ENCODE results near the gene SMCO2.

Gene SMCO2

GRCh38 chr12:27456618-27457017 is 10.1 kb downstream of the SMCO2 start:
- no peak overlapping the region for H3K4me3 ChIP-seq (ENCODE audit: low read length)
- no peaks in the 10 kb centered on the region for H3K27me3 ChIP-seq (ENCODE audit: control insufficient read depth, insufficient read depth, low read length)

DNA sequence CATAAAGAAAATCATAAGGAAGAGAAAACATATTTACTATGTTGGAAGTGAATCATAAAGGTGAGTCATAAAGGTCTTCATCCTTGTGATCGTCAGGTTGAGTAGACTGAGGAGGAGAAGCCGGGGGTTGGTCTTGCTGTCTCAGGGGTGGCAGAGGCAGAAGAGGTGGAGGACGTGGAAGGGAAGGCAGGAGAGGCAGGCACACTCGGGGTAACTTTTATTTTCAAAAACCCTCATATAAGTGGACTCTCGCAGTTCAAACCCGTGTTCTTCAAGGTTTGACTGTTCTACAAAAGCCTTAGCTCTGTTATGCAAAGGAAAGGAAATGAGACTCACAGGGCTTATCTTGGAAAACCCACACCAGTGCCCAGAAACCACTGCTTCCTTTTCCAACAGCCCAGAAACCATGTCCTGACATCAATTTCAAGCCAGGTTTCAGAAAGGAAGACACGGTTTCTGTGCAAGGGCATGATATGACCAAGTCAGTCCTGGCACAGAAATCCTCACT is 14.0 kb downstream of the SMCO2 start:
- H3K27me3 ChIP-seq (ENCODE audit: control insufficient read depth, insufficient read depth, low read length) = no peaks in the 10 kb centered on the region
- H3K9me3 ChIP-seq (ENCODE audit: control insufficient read depth, low read depth, low read length) = no peaks in the 10 kb centered on the region
- H3K36me3 ChIP-seq (ENCODE audit: control insufficient read depth, low read depth, low read length) = no peaks in the 10 kb centered on the region
- H3K4me1 ChIP-seq (ENCODE audit: control insufficient read depth, low read depth, low read length) = no peaks in the 10 kb centered on the region
- no peak overlapping the region for H3K27ac ChIP-seq (ENCODE audit: low read length)
- H3K4me3 ChIP-seq (ENCODE audit: low read length) = no peak overlapping the region
- H3K9ac ChIP-seq (ENCODE audit: low read length) = no peak overlapping the region

More at GRCh38 chr12:27456618-27457017, 10.1 kb downstream of the SMCO2 start:
- no peaks in the 10 kb centered on the region for H3K9me3 ChIP-seq (ENCODE audit: control insufficient read depth, low read depth, low read length)
- H3K4me1 ChIP-seq (ENCODE audit: control insufficient read depth, low read depth, low read length) = no peaks in the 10 kb centered on the region
- H3K9ac ChIP-seq (ENCODE audit: low read length) = no peak overlapping the region
- H3K27ac ChIP-seq (ENCODE audit: low read length) = no peak overlapping the region
- H3K36me3 ChIP-seq (ENCODE audit: control insufficient read depth, low read depth, low read length) = no peaks in the 10 kb centered on the region

GRCh38 chr12:27462151-27462694 is 15.7 kb downstream of the SMCO2 start:
- Histone ChIP-seq H3K27ac (ENCODE audit: low read length) (no peak overlapping the region), H3K36me3 (ENCODE audit: control insufficient read depth, low read depth, low read length) (no peaks in the 10 kb centered on the region), H3K9ac (ENCODE audit: low read length) (no peak overlapping the region), H3K9me3 (ENCODE audit: control insufficient read depth, low read depth, low read length) (no peaks in the 10 kb centered on the region), H3K4me1 (ENCODE audit: control insufficient read depth, low read depth, low read length) (no peaks in the 10 kb centered on the region), H3K4me3 (ENCODE audit: low read length) (no peak overlapping the region), H3K27me3 (ENCODE audit: control insufficient read depth, insufficient read depth, low read length) (no peaks in the 10 kb centered on the region)

DNA sequence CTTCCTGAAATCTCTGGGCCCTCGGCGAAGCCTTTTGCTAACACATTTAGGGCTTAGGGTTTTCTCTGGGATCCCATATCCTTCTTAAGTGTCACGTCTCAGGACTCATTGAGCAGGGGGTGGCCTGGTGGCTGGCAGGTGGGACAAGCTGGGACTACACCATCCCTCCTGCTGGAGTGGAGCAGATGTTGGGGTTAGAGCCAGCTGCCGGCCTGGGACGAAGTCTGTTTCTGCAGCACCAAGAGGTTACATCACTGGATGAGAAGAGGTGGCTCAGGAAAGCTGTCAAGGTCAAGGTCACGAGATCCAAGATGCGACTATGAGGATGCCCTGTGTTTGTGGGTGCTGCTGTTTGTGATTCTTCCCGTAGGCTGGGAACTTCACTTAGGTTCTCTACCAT is 16.3 kb downstream of the SMCO2 start:
- Histone ChIP-seq H3K36me3 (ENCODE audit: control insufficient read depth, low read depth, low read length) (no peaks in the 10 kb centered on the region), H3K27ac (ENCODE audit: low read length) (no peak overlapping the region), H3K9ac (ENCODE audit: low read length) (no peak overlapping the region), H3K9me3 (ENCODE audit: control insufficient read depth, low read depth, low read length) (no peaks in the 10 kb centered on the region), H3K4me1 (ENCODE audit: control insufficient read depth, low read depth, low read length) (no peaks in the 10 kb centered on the region), H3K4me3 (ENCODE audit: low read length) (no peak overlapping the region), H3K27me3 (ENCODE audit: control insufficient read depth, insufficient read depth, low read length) (no peaks in the 10 kb centered on the region)

GRCh38 chr12:27463511-27464219 is 17.1 kb downstream of the SMCO2 start:
- no peaks in the 10 kb centered on the region for H3K4me1 ChIP-seq (ENCODE audit: control insufficient read depth, low read depth, low read length)
- no peaks in the 10 kb centered on the region for H3K36me3 ChIP-seq (ENCODE audit: control insufficient read depth, low read depth, low read length)
- no peak overlapping the region for H3K27ac ChIP-seq (ENCODE audit: low read length)
- no peak overlapping the region for H3K4me3 ChIP-seq (ENCODE audit: low read length)
- H3K9me3 ChIP-seq (ENCODE audit: control insufficient read depth, low read depth, low read length) = no peaks in the 10 kb centered on the region
- H3K9ac ChIP-seq (ENCODE audit: low read length) = no peak overlapping the region
- no peaks in the 10 kb centered on the region for H3K27me3 ChIP-seq (ENCODE audit: control insufficient read depth, insufficient read depth, low read length)

- H3K27ac ChIP-seq (ENCODE audit: low read length) = no peak overlapping the region
- no peaks in the 10 kb centered on the region for H3K9me3 ChIP-seq (ENCODE audit: control insufficient read depth, low read depth, low read length)
- H3K4me3 ChIP-seq (ENCODE audit: low read length) = no peak overlapping the region
- no peaks in the 10 kb centered on the region for H3K27me3 ChIP-seq (ENCODE audit: control insufficient read depth, insufficient read depth, low read length)
- no peaks in the 10 kb centered on the region for H3K4me1 ChIP-seq (ENCODE audit: control insufficient read depth, low read depth, low read length)
- H3K9ac ChIP-seq (ENCODE audit: low read length) = no peak overlapping the region
- no peaks in the 10 kb centered on the region for H3K36me3 ChIP-seq (ENCODE audit: control insufficient read depth, low read depth, low read length)
These were observed 17.7 kb downstream of the SMCO2 start for GRCh38 chr12:27464220-27464554.

DNA sequence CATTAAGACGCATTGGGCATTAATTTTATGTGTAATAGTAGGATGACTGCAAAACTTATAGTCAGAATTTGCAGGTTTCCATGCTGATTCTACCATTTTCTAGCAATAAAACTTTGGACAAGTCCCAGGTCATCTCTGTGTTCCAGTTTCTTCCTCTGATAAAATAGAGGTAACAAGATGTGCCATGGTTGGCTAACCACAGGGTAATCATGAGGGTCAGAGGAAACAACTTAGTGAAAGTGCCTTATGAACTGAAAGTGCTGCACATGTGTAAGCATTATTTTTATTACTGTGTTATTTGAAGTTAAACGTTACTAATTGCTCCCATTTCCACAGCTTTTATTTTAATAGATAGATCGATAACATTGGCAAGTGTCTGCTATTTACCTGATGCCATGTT is 21.1 kb downstream of the SMCO2 start:
- no peaks in the 10 kb centered on the region for H3K27me3 ChIP-seq (ENCODE audit: control insufficient read depth, insufficient read depth, low read length)

DNA sequence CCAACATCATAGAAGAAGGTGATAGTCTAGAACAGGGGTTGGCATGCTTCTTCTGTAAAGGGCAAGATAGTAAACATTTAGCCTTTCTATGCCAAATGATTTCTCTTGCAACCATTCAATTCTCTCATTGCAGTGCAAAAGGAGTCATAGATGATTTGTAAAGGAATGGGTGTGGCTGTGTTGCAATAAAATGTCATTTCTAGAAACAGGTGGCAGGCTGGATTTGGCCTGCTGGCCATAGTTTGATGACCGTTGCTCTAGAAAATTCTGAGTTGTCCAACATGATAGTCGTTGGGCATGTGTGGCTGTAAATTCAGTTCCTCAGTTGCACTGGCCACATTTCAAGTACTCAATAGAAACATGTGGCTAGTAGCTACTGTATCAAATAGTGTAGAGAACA is 21.7 kb downstream of the SMCO2 start:
- Histone ChIP-seq H3K4me3 (ENCODE audit: low read length) (no peak overlapping the region), H3K27me3 (ENCODE audit: control insufficient read depth, insufficient read depth, low read length) (no peaks in the 10 kb centered on the region), H3K27ac (ENCODE audit: low read length) (no peak overlapping the region)

More for the DNA sequence above, 21.1 kb downstream of the SMCO2 start:
- Histone ChIP-seq H3K27ac (ENCODE audit: low read length) (no peak overlapping the region), H3K9me3 (ENCODE audit: control insufficient read depth, low read depth, low read length) (no peaks in the 10 kb centered on the region), H3K4me3 (ENCODE audit: low read length) (no peak overlapping the region), H3K9ac (ENCODE audit: low read length) (no peak overlapping the region), H3K4me1 (ENCODE audit: control insufficient read depth, low read depth, low read length) (no peaks in the 10 kb centered on the region), H3K36me3 (ENCODE audit: control insufficient read depth, low read depth, low read length) (no peaks in the 10 kb centered on the region)

DNA sequence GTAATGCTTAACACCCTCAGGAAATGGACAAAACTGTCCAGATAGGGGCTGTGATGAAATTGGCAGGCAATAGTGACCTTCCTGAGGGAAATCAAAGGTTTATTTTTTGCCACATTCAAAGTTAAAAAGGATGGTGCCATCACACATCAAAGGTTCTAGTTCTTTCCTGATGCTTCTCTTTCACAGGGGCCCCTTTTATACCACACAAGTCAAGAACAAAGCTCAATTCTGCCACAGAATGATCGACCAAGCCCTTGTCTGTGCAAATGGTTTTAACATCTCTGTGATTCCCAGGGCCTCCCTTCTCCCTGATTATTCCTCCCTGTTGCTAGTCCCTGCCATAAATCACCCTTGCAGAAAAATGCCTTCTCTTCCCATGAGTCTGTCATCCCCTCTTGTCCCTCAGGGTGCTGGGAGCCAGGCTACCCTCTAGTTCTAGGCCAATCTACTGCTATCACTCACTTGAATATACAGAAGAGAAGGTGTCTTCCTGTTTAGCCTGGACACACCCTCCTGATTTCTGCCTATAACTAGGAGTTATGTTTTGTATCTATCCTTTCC is 22.7 kb downstream of the SMCO2 start:
- Histone ChIP-seq H3K36me3 (ENCODE audit: control insufficient read depth, low read depth, low read length) (no peaks in the 10 kb centered on the region), H3K27me3 (ENCODE audit: control insufficient read depth, insufficient read depth, low read length) (no peaks in the 10 kb centered on the region), H3K9ac (ENCODE audit: low read length) (no peak overlapping the region), H3K4me1 (ENCODE audit: control insufficient read depth, low read depth, low read length) (no peaks in the 10 kb centered on the region), H3K27ac (ENCODE audit: low read length) (no peak overlapping the region), H3K4me3 (ENCODE audit: low read length) (no peak overlapping the region), H3K9me3 (ENCODE audit: control insufficient read depth, low read depth, low read length) (no peaks in the 10 kb centered on the region)

More for the DNA sequence above, 21.7 kb downstream of the SMCO2 start:
- no peaks in the 10 kb centered on the region for H3K36me3 ChIP-seq (ENCODE audit: control insufficient read depth, low read depth, low read length)
- no peaks in the 10 kb centered on the region for H3K9me3 ChIP-seq (ENCODE audit: control insufficient read depth, low read depth, low read length)
- H3K4me1 ChIP-seq (ENCODE audit: control insufficient read depth, low read depth, low read length) = no peaks in the 10 kb centered on the region
- H3K9ac ChIP-seq (ENCODE audit: low read length) = no peak overlapping the region

GRCh38 chr12:27472604-27473003 is 26.1 kb downstream of the SMCO2 start:
- Histone ChIP-seq H3K36me3 (ENCODE audit: control insufficient read depth, low read depth, low read length) (no peaks in the 10 kb centered on the region), H3K9ac (ENCODE audit: low read length) (no peak overlapping the region), H3K27ac (ENCODE audit: low read length) (no peak overlapping the region), H3K27me3 (ENCODE audit: control insufficient read depth, insufficient read depth, low read length) (no peaks in the 10 kb centered on the region), H3K4me1 (ENCODE audit: control insufficient read depth, low read depth, low read length) (no peaks in the 10 kb centered on the region), H3K4me3 (ENCODE audit: low read length) (no peak overlapping the region), H3K9me3 (ENCODE audit: control insufficient read depth, low read depth, low read length) (peaks cover 6% of the 10 kb centered on the region)

DNA sequence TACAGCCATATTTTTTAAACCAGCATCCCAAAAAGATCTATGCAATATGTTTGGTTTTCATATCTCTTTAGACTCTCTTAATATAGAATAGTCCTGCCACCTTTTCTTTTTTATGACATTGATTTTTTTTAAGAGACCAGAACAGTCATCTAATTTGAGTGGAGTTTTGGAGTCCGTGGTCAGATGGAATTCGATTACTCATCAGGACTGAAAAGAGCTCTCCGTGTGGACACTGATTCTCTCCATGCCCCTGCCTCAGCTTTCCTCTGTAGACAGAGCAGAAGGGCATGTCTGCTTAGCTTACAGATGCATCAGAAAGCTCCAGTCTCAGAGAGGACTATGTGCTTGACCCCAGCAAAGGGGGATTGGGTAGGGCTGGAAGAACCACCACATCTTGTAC is 27.8 kb downstream of the SMCO2 start:
- Histone ChIP-seq H3K36me3 (ENCODE audit: control insufficient read depth, low read depth, low read length) (no peaks in the 10 kb centered on the region), H3K27ac (ENCODE audit: low read length) (no peak overlapping the region), H3K9ac (ENCODE audit: low read length) (no peak overlapping the region), H3K4me1 (ENCODE audit: control insufficient read depth, low read depth, low read length) (no peaks in the 10 kb centered on the region), H3K4me3 (ENCODE audit: low read length) (no peak overlapping the region), H3K27me3 (ENCODE audit: control insufficient read depth, insufficient read depth, low read length) (no peaks in the 10 kb centered on the region), H3K9me3 (ENCODE audit: control insufficient read depth, low read depth, low read length) (peaks cover 8% of the 10 kb centered on the region)

- Histone ChIP-seq H3K9me3 (ENCODE audit: control insufficient read depth, low read depth, low read length) (peaks cover 8% of the 10 kb centered on the region), H3K36me3 (ENCODE audit: control insufficient read depth, low read depth, low read length) (no peaks in the 10 kb centered on the region), H3K27ac (ENCODE audit: low read length) (no peak overlapping the region)
These were observed 30.5 kb downstream of the SMCO2 start for GRCh38 chr12:27477049-27477448.

More at GRCh38 chr12:27477049-27477448, 30.5 kb downstream of the SMCO2 start:
- no peaks in the 10 kb centered on the region for H3K27me3 ChIP-seq (ENCODE audit: control insufficient read depth, insufficient read depth, low read length)
- no peaks in the 10 kb centered on the region for H3K4me1 ChIP-seq (ENCODE audit: control insufficient read depth, low read depth, low read length)
- no peak overlapping the region for H3K4me3 ChIP-seq (ENCODE audit: low read length)
- H3K9ac ChIP-seq (ENCODE audit: low read length) = no peak overlapping the region
